IMR-90 (cell line): ENCODE data around the gene EIF4A3. TPM values are rescaled to one million over a fixed set of nuclear protein-coding genes. Genes with fewer than 3 reads are reported as not detected.

Source experiments
- ATAC-seq: fragments of 200-7000 bp; cut with Tn5 transposase; 2 replicates; pipeline ENCODE4 v1.9.1; 2020; ENCODE audit warnings: low read depth, mild to moderate bottlenecking, moderate library complexity
- BruUV-seq: library from RNA; stranded (reverse); fragments of 400-500 nt; replicated peaks from 2 replicates; lab custom pipeline; 2021; lab: Mats Ljungman, UMichigan
- CTCF ChIA-PET: fragments of 300-600 bp; formaldehyde crosslinking; extraction: SDS; loops from one replicate; lab custom pipeline; 2021; ENCODE audit warnings: antibody characterized with exemption; lab: Yijun Ruan, JAX
- POLR2A ChIA-PET: fragments of 300-600 bp; sonication (Branson Sonifier 250); formaldehyde crosslinking; loops from one replicate; lab custom pipeline; 2022; ENCODE audit warnings: antibody characterized with exemption; ENCODE audit not compliant: unreplicated experiment; lab: Charles Lee
- DNase-seq: peaks from one replicate; pipeline ENCODE4 v3.0.0; 2013
- H2AFZ ChIP-seq: replicated peaks from 2 replicates; pipeline ENCODE3; 2013; ENCODE audit warnings: low read length, mild to moderate bottlenecking; ENCODE audit not compliant: poor library complexity
- H2AK5ac ChIP-seq: 2 replicates; pipeline ENCODE4 v1.6.1; 2013; ENCODE audit warnings: low read depth, low read length, inconsistent platforms
- H2AK9ac ChIP-seq: replicated peaks from 2 replicates; pipeline ENCODE3; 2013; ENCODE audit warnings: mild to moderate bottlenecking, low read depth, low read length, moderate library complexity; ENCODE audit not compliant: poor library complexity
- H2BK120ac ChIP-seq: 2 replicates; pipeline ENCODE4 v1.6.1; 2013; ENCODE audit warnings: low read depth, low read length, inconsistent platforms
- H2BK15ac ChIP-seq: 3 replicates; pipeline ENCODE4 v1.6.1; 2013; ENCODE audit warnings: low read depth, low read length, inconsistent platforms
- H2BK20ac ChIP-seq: 2 replicates; pipeline ENCODE4 v1.6.1; 2013; ENCODE audit warnings: low read depth, mild to moderate bottlenecking, inconsistent platforms, low read length, moderate library complexity
- H2BK5ac ChIP-seq: 2 replicates; pipeline ENCODE4 v1.6.1; 2013; ENCODE audit warnings: mild to moderate bottlenecking, low read depth, low read length, inconsistent platforms; ENCODE audit not compliant: poor library complexity, severe bottlenecking
- H3K14ac ChIP-seq: replicated peaks from 2 replicates; pipeline ENCODE4 v1.6.1; 2013; ENCODE audit warnings: low read depth, low read length, inconsistent platforms
- H3K18ac ChIP-seq: 2 replicates; pipeline ENCODE4 v1.6.1; 2013; ENCODE audit warnings: low read depth, low read length, control low read depth
- H3K23ac ChIP-seq: 2 replicates; pipeline ENCODE4 v1.6.1; 2013; ENCODE audit warnings: low read depth, low read length, inconsistent platforms
- H3K27ac ChIP-seq: 2 replicates; pipeline ENCODE4 v1.5.1; 2013; ENCODE audit warnings: mild to moderate bottlenecking, control low read depth, low read length; ENCODE audit not compliant: insufficient read depth
- H3K27me3 ChIP-seq: 2 replicates; pipeline ENCODE4 v1.6.1; 2013; ENCODE audit warnings: low read length; ENCODE audit not compliant: control insufficient read depth, insufficient read depth
- H3K36me3 ChIP-seq: 2 replicates; pipeline ENCODE4 v1.6.1; 2013; ENCODE audit warnings: low read length, mixed read lengths; ENCODE audit not compliant: control insufficient read depth, insufficient read depth
- H3K4ac ChIP-seq: 2 replicates; pipeline ENCODE4 v1.6.1; 2013; ENCODE audit warnings: low read depth, low read length, inconsistent platforms
- H3K4me1 ChIP-seq: 2 replicates; pipeline ENCODE4 v1.6.1; 2013; ENCODE audit warnings: low read length, mixed read lengths; ENCODE audit not compliant: control insufficient read depth, insufficient read depth
- H3K4me2 ChIP-seq: 2 replicates; pipeline ENCODE4 v1.6.1; 2013; ENCODE audit warnings: low read depth, mild to moderate bottlenecking, control low read depth, low read length, moderate library complexity
- H3K4me3 ChIP-seq: 2 replicates; pipeline ENCODE4 v1.5.1; 2013; ENCODE audit warnings: low read depth, mild to moderate bottlenecking, control low read depth, low read length, moderate library complexity; ENCODE audit not compliant: insufficient read depth
- H3K56ac ChIP-seq: 2 replicates; pipeline ENCODE4 v1.6.1; 2013; ENCODE audit warnings: low read length, inconsistent platforms; ENCODE audit not compliant: insufficient read depth; ENCODE audit errors: extremely low read depth
- H3K79me1 ChIP-seq, 2 experiments: 2 replicates each; pipeline ENCODE4 v1.6.1; 2013; ENCODE audit warnings: low read length in 2 of 2, inconsistent platforms in 1 of 2, low read depth in 1 of 2
- H3K9ac ChIP-seq: 2 replicates; pipeline ENCODE4 v1.6.1; 2013; ENCODE audit warnings: low read depth, low read length, control low read depth
- H3K9me1 ChIP-seq: 2 replicates; pipeline ENCODE4 v1.6.1; 2013; ENCODE audit warnings: low read length, inconsistent platforms; ENCODE audit not compliant: insufficient read depth
- H3K9me3 ChIP-seq: 2 replicates; pipeline ENCODE4 v1.6.1; 2013; ENCODE audit warnings: low read length; ENCODE audit not compliant: control insufficient read depth, insufficient read depth
- H4K20me1 ChIP-seq: 2 replicates; pipeline ENCODE4 v1.6.1; 2013; ENCODE audit warnings: low read length, inconsistent platforms; ENCODE audit not compliant: insufficient read depth
- H4K5ac ChIP-seq: 2 replicates; pipeline ENCODE4 v1.6.1; 2013; ENCODE audit warnings: mild to moderate bottlenecking, low read depth, low read length, control low read depth
- H4K8ac ChIP-seq, 2 experiments: 2 replicates each; pipeline ENCODE4 v1.6.1; 2013; ENCODE audit warnings: low read depth in 2 of 2, low read length in 2 of 2, control low read depth in 1 of 2, inconsistent platforms in 1 of 2
- H4K91ac ChIP-seq: 2 replicates; pipeline ENCODE4 v1.6.1; 2013; ENCODE audit warnings: low read depth, low read length, inconsistent platforms; ENCODE audit not compliant: insufficient read depth
- BHLHE40 ChIP-seq: fragments of 150-350 bp; IDR thresholded peaks from 2 replicates; pipeline ENCODE4 v1.6.1; 2016; ENCODE audit warnings: mild to moderate bottlenecking, low read depth, low read length
- CEBPB ChIP-seq: IDR thresholded peaks from 2 replicates; pipeline ENCODE4 v1.6.1; 2012; ENCODE audit warnings: low read depth, low read length, improper control_type of control experiment
- CHD1 ChIP-seq: IDR thresholded peaks from 2 replicates; pipeline ENCODE4 v1.6.1; 2012; ENCODE audit warnings: low read depth, low read length, improper control_type of control experiment
- CTCF ChIP-seq: conservative IDR thresholded peaks from 2 replicates; pipeline ENCODE4 v1.5.1; 2012; ENCODE audit warnings: mild to moderate bottlenecking, low read depth, low read length, improper control_type of control experiment
- FOS ChIP-seq: fragments of 150-350 bp; IDR thresholded peaks from 2 replicates; pipeline ENCODE4 v1.6.1; 2016; ENCODE audit warnings: low read depth, low read length
- MAFK ChIP-seq: IDR thresholded peaks from 2 replicates; pipeline ENCODE4 v1.6.1; 2012; ENCODE audit warnings: low read depth, low read length, improper control_type of control experiment
- MXI1 ChIP-seq: IDR thresholded peaks from 2 replicates; pipeline ENCODE4 v1.6.1; 2012; ENCODE audit warnings: low read depth, mild to moderate bottlenecking, low read length, moderate library complexity, borderline replicate concordance
- NFE2L2 ChIP-seq: fragments of 150-350 bp; IDR thresholded peaks from 2 replicates; pipeline ENCODE4 v1.6.1; 2016; ENCODE audit warnings: low read depth, mild to moderate bottlenecking, low read length
- POLR2A ChIP-seq: IDR thresholded peaks from 2 replicates; pipeline ENCODE4 v1.6.1; 2012; ENCODE audit warnings: mild to moderate bottlenecking, low read depth, low read length
- RAD21 ChIP-seq: IDR thresholded peaks from 2 replicates; pipeline ENCODE4 v1.6.1; 2012; ENCODE audit warnings: low read length, improper control_type of control experiment
- RFX5 ChIP-seq: IDR thresholded peaks from 2 replicates; pipeline ENCODE4 v1.8.0; 2012; ENCODE audit warnings: low read depth, mild to moderate bottlenecking, low read length, moderate library complexity
- SMC3 ChIP-seq: fragments of 150-350 bp; IDR thresholded peaks from 2 replicates; pipeline ENCODE4 v1.6.1; 2016; ENCODE audit warnings: low read depth, mild to moderate bottlenecking, antibody characterized with exemption, low read length, moderate library complexity
- USF2 ChIP-seq: fragments of 150-350 bp; IDR thresholded peaks from 2 replicates; pipeline ENCODE4 v1.6.1; 2017; ENCODE audit warnings: mild to moderate bottlenecking, antibody characterized with exemption, low read length, low read depth
- WGBS, 2 experiments: methylation state at CpG; one replicate each; pipeline versions ENCODE4 v1.1.5 to v1.1.7; 2013; ENCODE audit warnings: missing lambda C conversion rate in 2 of 2; ENCODE audit not compliant: insufficient read length in 1 of 2; ENCODE audit errors: extremely low coverage in 2 of 2; 5-methylcytosine and 5-hydroxymethylcytosine counted together
- dilution Hi-C: fragments of 300-500 bp; cut with HindIII; formaldehyde crosslinking; loops from one replicate; pipeline ENCODE4 v1.14.3; 2018; ENCODE audit warnings: low sequenced_read_pairs; ENCODE audit not compliant: unreplicated experiment
- in situ Hi-C: fragments of 300-500 bp; cut with MboI; formaldehyde crosslinking; loops from 3 replicates; pipeline ENCODE4 v1.14.3; 2019; ENCODE audit warnings: low sequenced_read_pairs, inconsistent platforms, mixed read lengths
- intact Hi-C: fragments of 100-400 bp; cut with micrococcal nuclease; formaldehyde crosslinking; loops from 2 replicates; pipeline ENCODE4 v1.10.0; 2022
- polyA plus RNA-seq, 3 experiments: library from polyadenylated mRNA; depleted of rRNA; stranded (reverse); fragments of >200 nt; gene quantifications; 2 replicates each; pipeline ENCODE4 v1.2.3, GENCODE V29; 2012; ENCODE audit warnings: low replicate concordance in 1 of 3
- total RNA-seq: library from RNA; depleted of rRNA; stranded (reverse); fragments of >200 nt; gene quantifications from 2 replicates; pipeline ENCODE4 v1.2.3, GENCODE V29; 2012

Gene EIF4A3
- total and polyA plus RNA-seq, 2 of the 4 experiments (the other 2 are of a cell fraction), result 85.3 to 97.1 TPM

GRCh38 chr17:80147035-80147822 is at the start of gene EIF4A3 (continued):
- peak; percentile 87 for TF ChIP-seq USF2
- 0 out of 2 replicates have a peak, but pooled peaks have one; percentile 68 for TF ChIP-seq CHD1

DNA sequence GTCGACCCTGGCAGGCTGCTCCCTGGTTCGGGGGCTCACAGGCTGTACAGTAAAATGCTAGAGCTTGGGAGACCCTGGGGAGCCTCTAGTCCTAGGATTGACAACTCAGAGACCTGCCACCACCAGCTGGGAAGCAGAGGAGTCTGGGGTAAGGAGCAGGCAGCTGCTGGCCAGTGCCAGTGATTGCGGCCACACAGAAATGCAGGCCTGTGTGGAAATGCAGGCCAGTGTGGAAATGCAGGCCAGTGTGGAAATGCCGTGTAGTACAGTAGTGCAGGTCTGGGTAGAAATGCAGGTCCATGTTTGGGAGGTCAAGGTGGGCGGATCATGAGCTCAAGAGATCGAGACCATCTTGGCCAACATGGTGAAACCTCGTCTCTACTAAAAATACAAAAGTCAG is 49.7 kb upstream of the EIF4A3 start:
- BruUV-seq, result no TSS peak
- peak overlapping the region; percentile 72 for H2AFZ ChIP-seq
- H3K18ac ChIP-seq, result no peak overlapping the region
- no peak overlapping the region for H3K4me3 ChIP-seq
- no peak overlapping the region for H4K8ac ChIP-seq
- no peak overlapping the region for H3K27ac ChIP-seq
- intact Hi-C loops (no loop called here), dilution Hi-C loops (no loop called here), in situ Hi-C loops (no loop called here)
- no peak overlapping the region for H3K56ac ChIP-seq
- H3K14ac ChIP-seq, result no peak overlapping the region
- no peak overlapping the region for H2AK5ac ChIP-seq
- 83% methylated on average over 2 of the region's 7 CpGs; no CpG with 5 or more reads in 1 of the 2 experiments for WGBS, 2 experiments
- H3K36me3 ChIP-seq, result no peaks in the 10 kb centered on the region
- H4K5ac ChIP-seq, result no peak overlapping the region
- no peaks in the 10 kb centered on the region for H3K9me3 ChIP-seq
- H3K4ac ChIP-seq, result no peak overlapping the region
- no peak overlapping the region for H4K91ac ChIP-seq
- H3K9me1 ChIP-seq, result no peaks in the 10 kb centered on the region
- H2BK120ac ChIP-seq, result no peak overlapping the region
- H3K27me3 ChIP-seq, result peaks cover 20% of the 10 kb centered on the region
- no peak overlapping the region for H3K4me2 ChIP-seq
- H2BK15ac ChIP-seq, result no peak overlapping the region
- H4K20me1 ChIP-seq, result no peaks in the 10 kb centered on the region
- POLR2A ChIA-PET, result no interaction called here
- H3K23ac ChIP-seq, result no peak overlapping the region
- no peak overlapping the region for H2AK9ac ChIP-seq
- H3K4me1 ChIP-seq, result no peaks in the 10 kb centered on the region
- CTCF ChIA-PET, result interaction anchor here (1.9 kb wide), 1 partner anchor 96 kb away, joined by 4 read pairs; the partner anchor contains the start of gene GAA
- DNase-seq (no peak), ATAC-seq (no peak)
- no peak overlapping the region for H2BK20ac ChIP-seq
- H3K79me1 ChIP-seq, result no peaks in the 10 kb centered on the region
- H2BK5ac ChIP-seq, result no peak overlapping the region
- no peak overlapping the region for H3K9ac ChIP-seq
- no peak for TF ChIP-seq CEBPB
- TF ChIP-seq CHD1, result no peak
- no peak for TF ChIP-seq CTCF
- no peak for TF ChIP-seq NFE2L2
- no peak for TF ChIP-seq BHLHE40
- no peak for TF ChIP-seq USF2
- no peak for TF ChIP-seq FOS
- TF ChIP-seq POLR2A, result no peak
- TF ChIP-seq SMC3, result no peak
- TF ChIP-seq MXI1, result no peak
- no peak for TF ChIP-seq MAFK
- TF ChIP-seq RAD21, result no peak
- no peak for TF ChIP-seq RFX5
